NCI-H2196 (cell line): Measurements from ENCODE around the gene SHF.

Experiments
- DNase-seq: peaks from one replicate; lab custom pipeline; 2025; ENCODE audit not compliant: unreplicated experiment; lab: John Stamatoyannopoulos, UW

SHF gene

GRCh38 chr15:45200001-45200798 is 12.4 kb upstream of the SHF start:
- DNase-seq = peak; percentile 75

- DNase-seq = no peak
Measured at GRCh38 chr15:45199136-45199810, 11.5 kb upstream of the SHF start.

GRCh38 chr15:45198337-45199135 is 10.8 kb upstream of the SHF start:
- peak; percentile 73 for DNase-seq

- no peak for DNase-seq
Measured at GRCh38 chr15:45197512-45197911, 9.7 kb upstream of the SHF start.

- DNase-seq = no peak
Measured at GRCh38 chr15:45187578-45187893, 230 bp downstream of the SHF start.

GRCh38 chr15:45186771-45187577 is 792 bp downstream of the SHF start:
- no peak for DNase-seq

GRCh38 chr15:45185903-45186770 is 1.6 kb downstream of the SHF start:
- DNase-seq = no peak

GRCh38 chr15:45185069-45185779 is 2.5 kb downstream of the SHF start:
- no peak for DNase-seq

- no peak for DNase-seq
Measured at GRCh38 chr15:45184562-45185041, 3.2 kb downstream of the SHF start.

GRCh38 chr15:45183511-45183910 is 4.3 kb downstream of the SHF start:
- DNase-seq = no peak

- DNase-seq = no peak
Measured at GRCh38 chr15:45182996-45183395, 4.8 kb downstream of the SHF start.

GRCh38 chr15:45181491-45182285 is 6.1 kb downstream of the SHF start:
- peak; percentile 5 for DNase-seq

GRCh38 chr15:45180648-45181436 is 6.9 kb downstream of the SHF start:
- DNase-seq = no peak

GRCh38 chr15:45180201-45180600 is 7.6 kb downstream of the SHF start:
- no peak for DNase-seq

- DNase-seq = no peak
Measured at GRCh38 chr15:45179221-45179985, 8.4 kb downstream of the SHF start.

- DNase-seq = no peak
Measured at GRCh38 chr15:45177285-45177684, 10.5 kb downstream of the SHF start.

GRCh38 chr15:45174577-45174976 is 13.2 kb downstream of the SHF start:
- DNase-seq = no peak
